Parathyroid adenoma (tissue), 2 donors: Measurements from ENCODE around the gene DRICH1.

Source experiments
- H2AFZ ChIP-seq: fragments of 300-600 bp; sonication (generic); one replicate; pipeline ENCODE4 v1.7.0; 2017; ENCODE audit warnings: antibody characterized with exemption, mild to moderate bottlenecking
- H3K27ac ChIP-seq: fragments of 300-600 bp; sonication (generic); one replicate; pipeline ENCODE4 v1.7.0; 2017
- H3K27me3 ChIP-seq: fragments of 300-600 bp; sonication (generic); one replicate; pipeline ENCODE4 v1.7.0; 2017; ENCODE audit warnings: low read length; ENCODE audit not compliant: control insufficient read depth, insufficient read depth
- H3K36me3 ChIP-seq: fragments of 300-600 bp; sonication (generic); one replicate; pipeline ENCODE4 v1.7.0; 2017; ENCODE audit warnings: low read length; ENCODE audit not compliant: control insufficient read depth, insufficient read depth
- H3K4me1 ChIP-seq: fragments of 300-600 bp; sonication (generic); one replicate; pipeline ENCODE4 v1.7.0; 2017; ENCODE audit warnings: control low read depth
- H3K4me2 ChIP-seq: fragments of 300-600 bp; sonication (generic); one replicate; pipeline ENCODE4 v1.7.0; 2017; ENCODE audit warnings: low read length
- H3K4me3 ChIP-seq: fragments of 300-600 bp; sonication (generic); one replicate; pipeline ENCODE4 v1.7.0; 2017; ENCODE audit warnings: low read depth, low read length
- H3K79me2 ChIP-seq: fragments of 300-600 bp; sonication (generic); one replicate; pipeline ENCODE4 v1.7.0; 2017; ENCODE audit warnings: control low read depth
- H3K9ac ChIP-seq: fragments of 300-600 bp; sonication (generic); one replicate; pipeline ENCODE4 v1.7.0; 2017; ENCODE audit warnings: mild to moderate bottlenecking
- H3K9me3 ChIP-seq: fragments of 300-600 bp; sonication (generic); one replicate; pipeline ENCODE4 v1.7.0; 2017; ENCODE audit warnings: low read length; ENCODE audit not compliant: control insufficient read depth
- CTCF ChIP-seq: fragments of 300-600 bp; sonication (generic); IDR thresholded peaks from one replicate; pipeline ENCODE4 v1.7.0; 2017; ENCODE audit warnings: antibody characterized with exemption, mild to moderate bottlenecking
- donor health status: primary hyperparathyroidism.

DRICH1 gene

GRCh38 chr22:23569291-23569690 lies 62.8 kb downstream of the DRICH1 start:
- no peak for TF ChIP-seq CTCF
- no peaks in the 10 kb centered on the region for H3K27me3 ChIP-seq
- H3K79me2 ChIP-seq, result no peaks in the 10 kb centered on the region
- H3K4me2 ChIP-seq, result no peak overlapping the region
- H3K36me3 ChIP-seq, result no peaks in the 10 kb centered on the region
- no peak overlapping the region for H3K27ac ChIP-seq
- H3K4me1 ChIP-seq, result no peaks in the 10 kb centered on the region
- no peaks in the 10 kb centered on the region for H3K9me3 ChIP-seq
- H3K4me3 ChIP-seq, result no peak overlapping the region
- no peak overlapping the region for H2AFZ ChIP-seq
- H3K9ac ChIP-seq, result no peak overlapping the region

GRCh38 chr22:23566705-23567475 lies 65.2 kb downstream of the DRICH1 start:
- Histone ChIP-seq H3K36me3 (no peaks in the 10 kb centered on the region), H2AFZ (no peak overlapping the region), H3K4me1 (no peaks in the 10 kb centered on the region), H3K9me3 (no peaks in the 10 kb centered on the region), H3K27me3 (no peaks in the 10 kb centered on the region), H3K79me2 (no peaks in the 10 kb centered on the region), H3K27ac (no peak overlapping the region), H3K9ac (no peak overlapping the region), H3K4me3 (no peak overlapping the region), H3K4me2 (no peak overlapping the region)
- TF ChIP-seq CTCF, result no peak

- Histone ChIP-seq H2AFZ (peak overlapping the region; percentile 71), H3K4me2 (peak overlapping the region; percentile 79), H3K9me3 (no peaks in the 10 kb centered on the region), H3K36me3 (no peaks in the 10 kb centered on the region), H3K79me2 (no peaks in the 10 kb centered on the region), H3K27me3 (no peaks in the 10 kb centered on the region), H3K27ac (no peak overlapping the region), H3K4me1 (no peaks in the 10 kb centered on the region), H3K4me3 (peak overlapping the region; percentile 45), H3K9ac (no peak overlapping the region)
- no peak for TF ChIP-seq CTCF
These were observed 66.0 kb downstream of the DRICH1 start for GRCh38 chr22:23565915-23566704.

GRCh38 chr22:23565305-23565914 lies 66.7 kb downstream of the DRICH1 start:
- Histone ChIP-seq H3K27ac (no peak overlapping the region), H3K4me1 (no peaks in the 10 kb centered on the region), H2AFZ (peak overlapping the region; percentile 71), H3K27me3 (no peaks in the 10 kb centered on the region), H3K9me3 (no peaks in the 10 kb centered on the region), H3K4me3 (peak overlapping the region; percentile 45), H3K79me2 (no peaks in the 10 kb centered on the region), H3K4me2 (peak overlapping the region; percentile 79), H3K36me3 (no peaks in the 10 kb centered on the region), H3K9ac (no peak overlapping the region)
- TF ChIP-seq CTCF, result no peak
